ENCODE results near the gene TRIM24. TPM values are rescaled to one million over a fixed set of nuclear protein-coding genes. Genes with fewer than 3 reads are reported as not detected.
A peak's percentile ranks its signal among the peaks of the same experiment; 100 is the strongest.

TRIM24 gene
- total and polyA plus RNA-seq, 2 of the 13 experiments (the other 11 are each of a cell fraction or from before 2014, with no cell fraction given) = 100 to 106 TPM

GRCh38 chr7:138472292-138473079, 12.4 kb downstream of the TRIM24 start (continued):
- TF ChIP-seq SKIL (CRISPR knock-in tag; IDR thresholded peaks at IDR 0.05; ENCODE audit: borderline replicate concordance) = no peak

- 82% methylated on average over 5 of the region's 5 CpGs for WGBS (ENCODE audit: low lambda C conversion rate)
- H2AFZ ChIP-seq (ENCODE audit: low read length) = no peak overlapping the region
These were observed 15.3 kb downstream of the TRIM24 start for GRCh38 chr7:138475377-138475776.

More at GRCh38 chr7:138475377-138475776, 15.3 kb downstream of the TRIM24 start:
- no peak for FAIRE-seq
- Histone ChIP-seq H3K9me3 (ENCODE audit: low read length) (no peaks in the 10 kb centered on the region), H3K4me3 (replicated peaks in 1 of 3; ENCODE audit: insufficient read depth in 1 of 3, low read depth in 2 of 3, low read length in 3 of 3) (peak overlapping the region in 1 of 3 experiments; percentile 12; a peak in 1 of 6 replicates), H3K27ac (ENCODE audit: extremely low read length, insufficient read depth, low read length) (peak overlapping the region; percentile 30), H3K4me1 (ENCODE audit: insufficient read depth, low read length) (peaks cover 100% of the 10 kb centered on the region), H3K4me2 (ENCODE audit: low read depth, low read length) (peak overlapping the region; percentile 50), H3K79me2 (ENCODE audit: insufficient read depth, low read length) (peaks cover 97% of the 10 kb centered on the region), H4K20me1 (ENCODE audit: insufficient read depth, low read length) (peaks cover 95% of the 10 kb centered on the region), H3K9ac (ENCODE audit: insufficient read depth, low read depth, low read length) (0 out of 2 replicates have a peak overlapping the region, but pooled peaks have one; percentile 7), H3K27me3 (ENCODE audit: control insufficient read depth in 1 of 2, insufficient read depth in 2 of 2, low read length in 2 of 2) (no peaks in the 10 kb centered on the region), H3K36me3 (replicated peaks in 1 of 2; ENCODE audit: control insufficient read depth in 1 of 2, insufficient read depth in 2 of 2, low read length in 2 of 2) (peaks cover 3% of the 10 kb centered on the region in 2 experiments; a peak in 4 of 5 replicates)
- BruUV-seq (replicated peaks) = no TSS peak
- in situ Hi-C loops (cut with HindIII; ENCODE audit: extremely low pct_ligation_motif_present, low pct_unique_long_range_greater_than_20kb) (no loop called here), intact Hi-C loops (cut with micrococcal nuclease; ENCODE audit: unreplicated experiment) (loop anchor here (10.0 kb wide), 1 partner anchor 381 kb away; no protein-coding TSS in a partner anchor)
- DNase-seq (ENCODE audit: low spot score) = no peak
- no peak for ATAC-seq
- TF ChIP-seq RBM22 (optimal IDR thresholded peaks at IDR 0.05; ENCODE audit: low read length) (peak; percentile 98), POLR2A (IDR thresholded peaks at IDR 0.05; ENCODE audit: insufficient read depth in 1 of 2, low read depth in 2 of 2, low read length in 2 of 2) (peak in 1 of 2 experiments; percentile 2; a peak in 1 of 4 replicates), ZNF121 (CRISPR knock-in tag; IDR thresholded peaks at IDR 0.05) (0 out of 2 replicates have a peak, but pooled peaks have one; percentile 45), POLR2G (IDR thresholded peaks at IDR 0.05; ENCODE audit: low read depth, low read length) (peak; percentile 46; the same call in 1 of the 2 replicates), ZNF770 (CRISPR knock-in tag; IDR thresholded peaks at IDR 0.05) (0 out of 2 replicates have a peak, but pooled peaks have one; percentile 37), ZNF576 (CRISPR knock-in tag; IDR thresholded peaks at IDR 0.05) (no peak), TP53 (CRISPR knock-in tag; conservative IDR thresholded peaks at IDR 0.05) (no peak), KDM2A (CRISPR knock-in tag; IDR thresholded peaks at IDR 0.05; ENCODE audit: borderline replicate concordance, low read depth) (no peak), RBFOX2 (IDR thresholded peaks at IDR 0.05; ENCODE audit: low read depth, low read length) (peak; percentile 47; the same call in 1 of the 2 replicates)
- POLR2A ChIA-PET = no interaction called here
- CTCF ChIA-PET (ENCODE audit: low intra/inter-chr PET ratio, low total read pairs) = no interaction called here
